ENCODE data around the gene CFAP54.
A peak's percentile ranks its signal among the peaks of the same experiment; 100 is the strongest.
"Not testable (repeated sequence)": the region's sequence is repeated elsewhere in the genome, so short reads cannot be mapped to it uniquely, and the experiment has no call there.

The CFAP54 gene

GRCh38 chr12:96486751-96487613 is 2.4 kb upstream of the CFAP54 start:
- Histone ChIP-seq H3K27me3 (ENCODE audit: insufficient read depth, poor library complexity, severe bottlenecking) (no peaks in the 10 kb centered on the region), H3K36me3 (ENCODE audit: low read depth) (no peaks in the 10 kb centered on the region), H3K4me3 (ENCODE audit: severe bottlenecking) (no peak overlapping the region), H3K9me3 (ENCODE audit: severe bottlenecking) (no peaks in the 10 kb centered on the region), H3K27ac (ENCODE audit: poor library complexity, severe bottlenecking) (peak overlapping the region; percentile 63), H3K4me1 (ENCODE audit: insufficient read depth, poor library complexity, severe bottlenecking) (peaks cover 23% of the 10 kb centered on the region)
- ATAC-seq (ENCODE audit: low read depth) (peak; percentile 61), DNase-seq (ENCODE audit: low spot score) (no peak)
- TF ChIP-seq CTCF (IDR thresholded peaks at IDR 0.05; ENCODE audit: poor library complexity, severe bottlenecking) = no peak

- Histone ChIP-seq H3K27ac (ENCODE audit: poor library complexity, severe bottlenecking) (peak overlapping the region; percentile 63), H3K4me3 (ENCODE audit: severe bottlenecking) (no peak overlapping the region), H3K27me3 (ENCODE audit: insufficient read depth, poor library complexity, severe bottlenecking) (no peaks in the 10 kb centered on the region), H3K36me3 (ENCODE audit: low read depth) (no peaks in the 10 kb centered on the region), H3K4me1 (ENCODE audit: insufficient read depth, poor library complexity, severe bottlenecking) (peaks cover 23% of the 10 kb centered on the region), H3K9me3 (ENCODE audit: severe bottlenecking) (no peaks in the 10 kb centered on the region)
- ATAC-seq (ENCODE audit: low read depth) (no peak), DNase-seq (ENCODE audit: low spot score) (no peak)
- TF ChIP-seq CTCF (IDR thresholded peaks at IDR 0.05; ENCODE audit: poor library complexity, severe bottlenecking) = no peak
Observed at GRCh38 chr12:96487634-96488033, 1.7 kb upstream of the CFAP54 start.

GRCh38 chr12:96493106-96493505 is 3.7 kb downstream of the CFAP54 start:
- peaks cover 10% of the 10 kb centered on the region for H3K4me1 ChIP-seq (ENCODE audit: insufficient read depth, poor library complexity, severe bottlenecking)
- no peaks in the 10 kb centered on the region for H3K36me3 ChIP-seq (ENCODE audit: low read depth)
- no peaks in the 10 kb centered on the region for H3K9me3 ChIP-seq (ENCODE audit: severe bottlenecking)
- no peak for TF ChIP-seq CTCF (IDR thresholded peaks at IDR 0.05; ENCODE audit: poor library complexity, severe bottlenecking)
- H3K27me3 ChIP-seq (ENCODE audit: insufficient read depth, poor library complexity, severe bottlenecking) = no peaks in the 10 kb centered on the region
- no peak for ATAC-seq (ENCODE audit: low read depth)
- H3K27ac ChIP-seq (ENCODE audit: poor library complexity, severe bottlenecking) = no peak overlapping the region
- no peak overlapping the region for H3K4me3 ChIP-seq (ENCODE audit: severe bottlenecking)
- no peak for DNase-seq (ENCODE audit: low spot score)

- not testable (repeated sequence) for DNase-seq (ENCODE audit: low spot score); H3K4me3 ChIP-seq (ENCODE audit: severe bottlenecking); H3K36me3 ChIP-seq (ENCODE audit: low read depth); ATAC-seq (ENCODE audit: low read depth); H3K9me3 ChIP-seq (ENCODE audit: severe bottlenecking); H3K27me3 ChIP-seq (ENCODE audit: insufficient read depth, poor library complexity, severe bottlenecking); H3K4me1 ChIP-seq (ENCODE audit: insufficient read depth, poor library complexity, severe bottlenecking); H3K27ac ChIP-seq (ENCODE audit: poor library complexity, severe bottlenecking)
Observed at GRCh38 chr12:96494154-96494553, 4.8 kb downstream of the CFAP54 start.

GRCh38 chr12:96495155-96495554 is 5.8 kb downstream of the CFAP54 start:
- Histone ChIP-seq H3K9me3 (ENCODE audit: severe bottlenecking) (no peaks in the 10 kb centered on the region), H3K4me1 (ENCODE audit: insufficient read depth, poor library complexity, severe bottlenecking) (peaks cover 3% of the 10 kb centered on the region), H3K36me3 (ENCODE audit: low read depth) (no peaks in the 10 kb centered on the region), H3K27ac (ENCODE audit: poor library complexity, severe bottlenecking) (no peak overlapping the region), H3K4me3 (ENCODE audit: severe bottlenecking) (no peak overlapping the region), H3K27me3 (ENCODE audit: insufficient read depth, poor library complexity, severe bottlenecking) (no peaks in the 10 kb centered on the region)
- no peak for ATAC-seq (ENCODE audit: low read depth)
- no peak for DNase-seq (ENCODE audit: low spot score)
- no peak for TF ChIP-seq CTCF (IDR thresholded peaks at IDR 0.05; ENCODE audit: poor library complexity, severe bottlenecking)
